Measurements from ENCODE around the gene ZBTB46.

ZBTB46 gene

GRCh38 chr20:63774306-63774705 is 56.8 kb downstream of the ZBTB46 start:
- no peak for TF ChIP-seq CTCF (IDR thresholded peaks at IDR 0.05)

DNA sequence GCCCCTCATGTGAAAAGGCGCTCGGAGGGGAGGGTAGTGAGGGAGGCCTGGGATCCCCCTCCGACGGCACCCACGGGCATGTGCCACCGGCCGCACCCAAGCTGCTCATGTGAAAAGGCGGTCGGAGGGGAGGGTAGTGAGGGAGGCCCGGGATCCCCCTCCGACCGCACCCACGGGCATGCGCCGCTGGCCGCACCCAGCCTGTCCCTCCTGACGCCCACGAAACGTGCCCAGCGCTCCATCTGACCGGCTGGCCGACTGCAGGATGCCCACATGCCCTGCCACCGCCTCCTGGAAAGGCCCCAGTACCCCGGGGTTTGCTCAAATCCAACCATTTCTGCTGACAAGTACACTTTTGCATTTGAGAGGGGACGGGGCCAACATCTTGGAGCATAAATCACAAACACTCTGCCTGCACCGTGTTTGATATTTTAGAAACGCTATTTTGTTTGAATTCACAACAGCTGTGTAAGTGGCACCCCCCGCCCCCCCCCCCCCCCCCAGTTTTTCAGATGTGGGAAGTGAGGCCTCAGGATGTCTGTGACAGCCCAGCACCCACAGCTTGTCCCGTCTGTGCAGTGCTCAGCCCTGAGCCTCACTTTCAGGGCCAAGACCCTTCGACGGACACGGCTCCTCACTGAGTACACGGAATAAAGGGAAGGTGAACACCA is 57.4 kb downstream of the ZBTB46 start:
- no peak for TF ChIP-seq CTCF (IDR thresholded peaks at IDR 0.05)

GRCh38 chr20:63772781-63773518 is 58.1 kb downstream of the ZBTB46 start:
- TF ChIP-seq CTCF (IDR thresholded peaks at IDR 0.05) = no peak

DNA sequence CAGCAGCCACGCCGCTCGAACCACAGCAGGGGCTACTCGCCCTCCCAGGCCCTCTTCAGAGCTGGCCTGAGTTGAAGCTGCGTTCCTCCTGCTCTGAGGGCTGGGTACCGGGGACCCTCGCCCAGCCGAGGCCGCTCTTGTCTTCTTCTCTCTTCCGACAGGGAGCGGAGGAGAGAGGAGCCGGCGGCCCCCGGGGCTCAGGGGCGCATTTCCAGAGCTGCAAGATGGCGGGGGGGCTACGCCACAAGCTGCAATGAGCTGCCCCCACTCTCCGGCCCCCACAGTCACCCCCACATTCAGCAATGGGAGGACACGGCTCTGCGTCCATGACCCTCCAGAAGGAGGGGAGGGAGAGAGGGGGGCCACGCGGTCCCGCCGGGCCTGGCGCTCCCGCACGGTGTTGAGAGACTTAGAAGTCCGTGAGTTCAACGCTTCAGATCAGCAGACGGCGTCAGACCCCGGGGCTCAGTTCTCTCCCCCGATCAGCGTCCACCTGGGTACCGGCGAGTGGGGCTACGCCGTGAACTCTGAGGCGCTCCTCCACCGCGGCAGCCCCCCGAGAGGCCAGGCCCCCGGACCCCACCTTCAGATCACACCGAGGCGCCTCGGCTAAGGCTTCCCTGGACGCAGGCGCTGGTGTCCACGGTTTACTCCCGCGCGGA is 59.9 kb downstream of the ZBTB46 start:
- TF ChIP-seq CTCF (IDR thresholded peaks at IDR 0.05) = no peak

- no peak for TF ChIP-seq CTCF (IDR thresholded peaks at IDR 0.05)
These were observed 61.1 kb downstream of the ZBTB46 start for GRCh38 chr20:63769891-63770474.

GRCh38 chr20:63768591-63769515 is 62.2 kb downstream of the ZBTB46 start:
- TF ChIP-seq CTCF (IDR thresholded peaks at IDR 0.05) = no peak

GRCh38 chr20:63767886-63768285 is 63.2 kb downstream of the ZBTB46 start:
- no peak for TF ChIP-seq CTCF (IDR thresholded peaks at IDR 0.05)
